ENCODE data around the gene NFIB.

NFIB gene

GRCh38 chr9:14345354-14346230, 31.7 kb upstream of the NFIB start:
- DNase-seq (ENCODE audit: low read depth): no peak
- TF ChIP-seq, protein P1, sequence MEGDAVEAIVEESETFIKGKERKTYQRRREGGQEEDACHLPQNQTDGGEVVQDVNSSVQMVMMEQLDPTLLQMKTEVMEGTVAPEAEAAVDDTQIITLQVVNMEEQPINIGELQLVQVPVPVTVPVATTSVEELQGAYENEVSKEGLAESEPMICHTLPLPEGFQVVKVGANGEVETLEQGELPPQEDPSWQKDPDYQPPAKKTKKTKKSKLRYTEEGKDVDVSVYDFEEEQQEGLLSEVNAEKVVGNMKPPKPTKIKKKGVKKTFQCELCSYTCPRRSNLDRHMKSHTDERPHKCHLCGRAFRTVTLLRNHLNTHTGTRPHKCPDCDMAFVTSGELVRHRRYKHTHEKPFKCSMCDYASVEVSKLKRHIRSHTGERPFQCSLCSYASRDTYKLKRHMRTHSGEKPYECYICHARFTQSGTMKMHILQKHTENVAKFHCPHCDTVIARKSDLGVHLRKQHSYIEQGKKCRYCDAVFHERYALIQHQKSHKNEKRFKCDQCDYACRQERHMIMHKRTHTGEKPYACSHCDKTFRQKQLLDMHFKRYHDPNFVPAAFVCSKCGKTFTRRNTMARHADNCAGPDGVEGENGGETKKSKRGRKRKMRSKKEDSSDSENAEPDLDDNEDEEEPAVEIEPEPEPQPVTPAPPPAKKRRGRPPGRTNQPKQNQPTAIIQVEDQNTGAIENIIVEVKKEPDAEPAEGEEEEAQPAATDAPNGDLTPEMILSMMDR (conservative IDR thresholded peaks at IDR 0.05; ENCODE audit: low read length): no peak
- H3K4me3 ChIP-seq (ENCODE audit: low read length): no peak overlapping the region

GRCh38 chr9:14344941-14345353, 31.0 kb upstream of the NFIB start:
- DNase-seq (ENCODE audit: low read depth): no peak
- TF ChIP-seq, protein P1 (conservative IDR thresholded peaks at IDR 0.05; ENCODE audit: low read length): no peak
- H3K4me3 ChIP-seq (ENCODE audit: low read length): no peak overlapping the region

GRCh38 chr9:14344053-14344524, 30.1 kb upstream of the NFIB start:
- H3K4me3 ChIP-seq (ENCODE audit: low read length): no peak overlapping the region
- TF ChIP-seq, protein P1 (conservative IDR thresholded peaks at IDR 0.05; ENCODE audit: low read length): no peak
- DNase-seq (ENCODE audit: low read depth): no peak

GRCh38 chr9:14343261-14344031, 29.5 kb upstream of the NFIB start:
- no peak overlapping the region for H3K4me3 ChIP-seq (ENCODE audit: low read length)
- no peak for DNase-seq (ENCODE audit: low read depth)
- TF ChIP-seq, protein P1 (conservative IDR thresholded peaks at IDR 0.05; ENCODE audit: low read length): no peak

DNA sequence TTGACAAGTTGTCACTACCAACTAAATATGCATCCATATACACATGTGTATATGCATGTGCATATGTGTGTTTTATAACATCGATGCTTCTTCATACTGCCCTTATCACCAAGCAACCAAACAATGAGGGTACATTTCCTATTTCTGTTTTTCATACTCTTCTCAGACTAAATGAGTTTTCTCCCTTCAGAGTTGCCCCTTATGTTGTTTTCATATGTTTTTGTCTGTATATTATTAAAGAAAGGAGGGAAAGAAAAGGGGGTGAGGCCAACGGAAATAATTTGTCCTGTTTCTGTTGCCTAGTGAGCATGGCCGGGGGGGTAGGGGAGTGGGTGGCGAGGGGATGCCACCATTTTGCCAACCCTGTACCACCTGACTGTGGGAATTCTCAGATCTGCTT, 28.8 kb upstream of the NFIB start:
- H3K4me3 ChIP-seq (ENCODE audit: low read length): no peak overlapping the region
- no peak for DNase-seq (ENCODE audit: low read depth)
- TF ChIP-seq, protein P1 (conservative IDR thresholded peaks at IDR 0.05; ENCODE audit: low read length): no peak

GRCh38 chr9:14341437-14342122, 27.6 kb upstream of the NFIB start:
- TF ChIP-seq, protein P1 (conservative IDR thresholded peaks at IDR 0.05; ENCODE audit: low read length): no peak
- DNase-seq (ENCODE audit: low read depth): no peak
- H3K4me3 ChIP-seq (ENCODE audit: low read length): no peak overlapping the region
